Fibroblast of pulmonary artery (primary cell): ENCODE measurements around the gene PLA2G6.
A peak's percentile ranks its signal among the peaks of the same experiment; 100 is the strongest.

Experiments
- DNase-seq: peaks from one replicate; pipeline ENCODE4 v3.0.0-alpha.2; 2010; ENCODE audit warnings: low read depth
- H3K4me3 ChIP-seq: replicated peaks from 2 replicates; pipeline ENCODE4 v1.5.1; 2011; ENCODE audit warnings: low read depth, mild to moderate bottlenecking, control low read depth, low read length, moderate library complexity
- TF ChIP-seq, protein P1 (sequence below): IDR thresholded peaks from 2 replicates; pipeline ENCODE4 v1.5.1; 2011; ENCODE audit warnings: mild to moderate bottlenecking, control low read depth, low read length, inconsistent platforms; ENCODE audit errors: missing control alignments

Gene PLA2G6

DNA sequence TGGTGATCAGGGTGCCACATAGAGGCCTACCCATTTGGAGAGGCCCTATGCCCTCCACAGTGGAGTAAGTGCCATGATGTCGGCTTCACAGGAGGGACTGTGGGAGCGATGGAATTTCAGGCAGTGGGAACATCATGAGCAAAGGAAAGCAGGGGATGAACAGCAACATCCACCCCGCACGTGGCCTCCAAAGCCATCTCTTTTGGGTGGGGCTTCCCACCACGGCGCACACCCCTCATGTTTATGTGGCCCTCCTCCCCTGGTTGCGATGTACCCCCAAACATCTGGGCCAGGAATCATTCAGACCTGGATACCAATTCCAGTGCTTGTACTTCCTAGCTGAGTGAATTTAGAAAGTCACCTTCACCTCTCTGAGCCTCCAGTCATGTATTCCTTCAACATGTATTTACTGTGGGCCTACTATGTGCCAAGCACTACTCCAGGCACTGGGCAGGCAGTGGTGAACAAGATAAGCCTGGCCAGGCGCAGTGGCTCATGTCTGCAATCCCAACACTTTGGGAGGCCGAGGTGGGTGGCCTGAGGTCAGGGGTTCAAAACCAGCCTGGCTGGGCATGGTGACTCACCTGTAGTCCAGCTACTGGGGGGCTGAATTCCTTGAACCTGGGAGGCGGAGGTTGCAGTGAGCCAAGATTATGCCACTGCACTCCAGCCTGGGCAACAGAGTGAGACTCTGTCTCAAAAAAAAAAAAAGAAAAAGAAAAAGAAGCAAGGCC is 18.4 kb upstream of the PLA2G6 start:
- TF ChIP-seq, protein P1, sequence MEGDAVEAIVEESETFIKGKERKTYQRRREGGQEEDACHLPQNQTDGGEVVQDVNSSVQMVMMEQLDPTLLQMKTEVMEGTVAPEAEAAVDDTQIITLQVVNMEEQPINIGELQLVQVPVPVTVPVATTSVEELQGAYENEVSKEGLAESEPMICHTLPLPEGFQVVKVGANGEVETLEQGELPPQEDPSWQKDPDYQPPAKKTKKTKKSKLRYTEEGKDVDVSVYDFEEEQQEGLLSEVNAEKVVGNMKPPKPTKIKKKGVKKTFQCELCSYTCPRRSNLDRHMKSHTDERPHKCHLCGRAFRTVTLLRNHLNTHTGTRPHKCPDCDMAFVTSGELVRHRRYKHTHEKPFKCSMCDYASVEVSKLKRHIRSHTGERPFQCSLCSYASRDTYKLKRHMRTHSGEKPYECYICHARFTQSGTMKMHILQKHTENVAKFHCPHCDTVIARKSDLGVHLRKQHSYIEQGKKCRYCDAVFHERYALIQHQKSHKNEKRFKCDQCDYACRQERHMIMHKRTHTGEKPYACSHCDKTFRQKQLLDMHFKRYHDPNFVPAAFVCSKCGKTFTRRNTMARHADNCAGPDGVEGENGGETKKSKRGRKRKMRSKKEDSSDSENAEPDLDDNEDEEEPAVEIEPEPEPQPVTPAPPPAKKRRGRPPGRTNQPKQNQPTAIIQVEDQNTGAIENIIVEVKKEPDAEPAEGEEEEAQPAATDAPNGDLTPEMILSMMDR = no peak
- no peak overlapping the region for H3K4me3 ChIP-seq
- DNase-seq = no peak

DNA sequence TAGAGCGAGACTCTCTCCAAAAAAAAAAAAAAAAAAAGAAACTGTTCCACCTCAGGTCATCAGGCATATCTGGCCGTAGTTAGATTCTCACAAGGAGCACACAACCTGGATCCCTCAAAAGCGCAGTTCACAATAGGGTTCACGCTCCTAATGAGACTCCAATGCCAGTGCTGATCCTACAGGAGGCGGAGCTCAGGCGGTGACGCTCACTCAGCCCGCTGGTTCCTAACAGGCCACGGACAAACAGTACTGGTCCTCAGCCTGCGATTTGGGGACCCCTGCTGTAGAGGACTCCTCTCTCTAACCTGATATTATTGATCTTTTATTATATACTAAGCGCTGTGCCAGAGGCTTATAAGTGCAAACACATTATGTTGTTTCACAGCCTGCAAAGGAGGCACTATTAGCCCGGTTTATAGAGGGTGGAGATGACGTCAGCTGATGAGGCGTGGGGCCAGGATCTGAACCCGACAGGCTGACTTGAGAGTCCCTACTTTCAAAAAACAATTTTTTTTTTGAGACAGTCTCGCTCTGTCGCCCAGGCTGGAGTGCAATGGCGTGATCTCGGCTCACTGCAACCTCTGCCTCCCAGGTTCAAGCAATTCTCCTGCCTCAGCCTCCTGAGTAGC is 15.3 kb upstream of the PLA2G6 start:
- TF ChIP-seq, protein P1 = no peak
- DNase-seq = no peak
- no peak overlapping the region for H3K4me3 ChIP-seq

DNA sequence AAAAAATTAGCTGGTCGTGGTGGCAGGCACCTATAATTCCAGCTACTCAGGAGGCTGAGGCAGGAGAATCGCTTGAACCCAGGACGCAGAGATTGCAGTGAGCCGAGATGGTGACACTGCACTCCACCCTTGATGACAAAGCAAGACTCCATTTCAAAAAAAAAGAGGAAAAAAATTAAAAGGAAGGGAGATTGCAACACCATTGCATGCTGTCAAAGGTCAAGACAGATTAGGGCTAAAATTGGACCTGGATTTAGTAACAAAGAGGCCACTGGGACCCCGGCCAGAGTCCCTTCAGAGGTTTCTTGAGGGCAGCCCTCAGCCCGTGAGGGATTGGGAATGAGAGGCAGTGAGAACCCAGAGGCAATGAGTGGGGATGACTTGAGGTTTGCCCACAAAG is 11.9 kb upstream of the PLA2G6 start:
- TF ChIP-seq, protein P1 = no peak
- H3K4me3 ChIP-seq = no peak overlapping the region
- peak; percentile 66 for DNase-seq

DNA sequence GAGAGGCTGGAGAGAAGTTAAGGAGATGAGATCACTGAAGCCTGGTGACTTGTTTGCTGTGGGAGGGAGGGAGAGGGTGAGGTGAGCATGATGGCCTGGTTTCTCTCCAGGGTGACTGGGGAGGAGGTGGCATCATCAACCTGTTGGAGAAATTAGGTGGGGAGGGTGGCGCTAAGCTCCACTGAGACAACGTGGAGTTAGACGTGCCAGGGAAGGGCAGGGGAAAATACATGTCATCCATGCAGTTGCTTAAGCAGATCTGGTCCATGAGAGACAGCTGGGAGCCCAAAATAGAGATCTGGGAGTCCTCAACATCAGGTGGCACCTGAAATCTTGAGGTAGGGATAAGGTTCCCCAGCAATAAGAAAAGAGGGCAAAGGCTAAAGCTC is 10.8 kb upstream of the PLA2G6 start:
- TF ChIP-seq, protein P1 = no peak
- no peak for DNase-seq
- no peak overlapping the region for H3K4me3 ChIP-seq

DNA sequence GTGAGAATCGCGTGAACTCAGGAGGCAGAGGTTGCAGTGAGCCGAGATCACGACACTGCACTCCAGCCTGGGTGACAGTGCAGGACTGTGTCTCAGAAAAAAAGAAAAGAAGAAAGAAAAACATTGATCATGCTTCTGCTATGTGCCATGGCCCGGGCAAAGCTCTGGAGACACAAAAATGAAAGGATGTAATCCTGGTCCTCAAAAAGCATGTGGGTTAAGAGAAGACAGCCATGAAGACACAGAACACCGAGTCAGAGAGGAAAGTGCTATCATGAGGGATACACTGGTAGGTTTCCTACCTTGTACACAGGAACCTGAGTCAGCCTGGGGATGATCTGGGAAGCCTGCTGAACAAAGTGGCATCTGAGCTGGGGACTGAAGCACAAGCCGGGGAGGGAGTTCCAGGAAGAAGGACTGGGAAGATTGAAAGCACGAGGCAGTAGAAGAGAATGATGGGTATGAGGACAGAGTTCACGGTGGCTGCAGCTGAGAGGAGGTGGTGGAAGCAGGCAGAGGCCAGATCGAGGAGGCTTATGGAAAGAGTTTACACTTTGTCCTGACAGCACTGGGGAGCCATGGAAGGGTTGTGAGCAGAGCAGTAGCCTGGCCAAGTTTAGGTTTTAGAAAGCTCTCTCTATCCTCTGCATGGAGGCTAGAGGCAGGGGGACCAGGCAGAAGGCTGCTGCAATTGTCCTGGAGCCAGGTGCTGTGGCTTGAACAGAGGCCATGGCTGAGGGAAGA is 10.3 kb upstream of the PLA2G6 start:
- DNase-seq = no peak
- no peak overlapping the region for H3K4me3 ChIP-seq

DNA sequence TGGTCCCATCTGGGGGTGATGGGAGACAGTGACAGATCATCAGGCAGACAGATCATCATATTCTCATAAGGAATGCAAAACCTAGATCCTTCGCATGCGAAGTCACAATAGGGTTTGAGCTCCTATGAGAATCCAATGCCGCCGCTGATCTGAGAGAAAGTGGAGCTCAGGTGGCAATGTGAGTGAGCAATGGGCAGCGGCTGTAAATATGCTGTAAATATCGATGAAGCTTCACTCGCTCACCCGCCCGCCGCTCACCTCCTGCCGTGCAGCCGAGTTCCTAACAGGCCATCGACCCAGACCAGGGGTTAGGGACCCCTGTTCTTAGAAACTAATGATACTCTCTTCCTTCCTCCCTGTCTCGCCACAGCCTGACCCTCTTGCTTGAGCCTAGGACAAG is 9.4 kb upstream of the PLA2G6 start:
- TF ChIP-seq, protein P1 = no peak
- no peak overlapping the region for H3K4me3 ChIP-seq
- DNase-seq = no peak

More for the DNA sequence above, 10.3 kb upstream of the PLA2G6 start:
- TF ChIP-seq, protein P1 = no peak
